B cell (primary cell): ENCODE measurements around the gene CYP2S1. TPM values are rescaled to one million over a fixed set of nuclear protein-coding genes. Genes with fewer than 3 reads are reported as not detected.
"Not testable (repeated sequence)": the region's sequence is repeated elsewhere in the genome, so short reads cannot be mapped to it uniquely, and the experiment has no call there.

ENCODE experiments used
- ATAC-seq: fragments of 200-7000 bp; cut with Tn5 transposase; one replicate; pipeline ENCODE4 v1.10.0; 2021; ENCODE audit warnings: low read depth, mild to moderate bottlenecking, moderate number of reproducible peaks, moderate library complexity
- CTCF ChIA-PET: fragments of 350-600 bp; sonication (Branson Sonifier 250); formaldehyde crosslinking; loops from one replicate; lab custom pipeline; 2021; ENCODE audit warnings: antibody characterized with exemption, inconsistent platforms; lab: Charles Lee
- POLR2A ChIA-PET: fragments of 350-600 bp; sonication (Branson Sonifier 250); formaldehyde crosslinking; loops from one replicate; lab custom pipeline; 2021; ENCODE audit warnings: antibody characterized with exemption; lab: Charles Lee
- DNase-seq: peaks from one replicate; pipeline ENCODE4 v3.0.0; 2013
- H2AFZ ChIP-seq: 2 replicates; pipeline ENCODE4 v1.6.1; 2012; ENCODE audit warnings: mild to moderate bottlenecking, low read depth, low read length; ENCODE audit not compliant: insufficient read depth, poor library complexity, severe bottlenecking
- H3K27ac ChIP-seq, 2 donors: 1 replicate in 1 of 2; 2 replicates in 1 of 2; pipeline ENCODE4 v1.5.1; 2012 to 2013; ENCODE audit warnings: low read length in 2 of 2, mild to moderate bottlenecking in 2 of 2, moderate library complexity in 1 of 2
- H3K27me3 ChIP-seq, 4 experiments: fragments of 200-600 bp in 1 of 4; sonication (generic) in 1 of 4; replicated peaks in 1 of 4; 1 replicate in 2 of 4; 2 replicates in 2 of 4; pipeline versions ENCODE4 v1.6.1 to v1.7.0; 2013 to 2016; ENCODE audit warnings: low read length in 3 of 4, mild to moderate bottlenecking in 2 of 4, mixed read lengths in 1 of 4, moderate library complexity in 1 of 4; ENCODE audit not compliant: insufficient read depth in 4 of 4, control insufficient read depth in 3 of 4; ENCODE audit errors: control extremely low read depth in 1 of 4
- H3K36me3 ChIP-seq, 2 experiments: replicated peaks in 1 of 2; 1 replicate in 1 of 2; 2 replicates in 1 of 2; pipeline versions ENCODE4 v1.6.1 to v1.7.1; 2013; ENCODE audit warnings: low read length in 1 of 2; ENCODE audit not compliant: insufficient read depth in 2 of 2, control insufficient read depth in 1 of 2; ENCODE audit errors: control extremely low read depth in 1 of 2, extremely low read depth in 1 of 2
- H3K4me1 ChIP-seq, 2 donors: fragments of 200-600 bp in 1 of 2; sonication (generic) in 1 of 2; 1 replicate in 1 of 2; 2 replicates in 1 of 2; pipeline versions ENCODE4 v1.5.1 to v1.6.1; 2013 to 2017; ENCODE audit warnings: low read length in 2 of 2; ENCODE audit not compliant: control insufficient read depth in 2 of 2, insufficient read depth in 2 of 2
- H3K4me2 ChIP-seq: replicated peaks from 2 replicates; pipeline ENCODE3; 2012; ENCODE audit warnings: mild to moderate bottlenecking, low read depth, low read length; ENCODE audit not compliant: poor library complexity, severe bottlenecking
- H3K4me3 ChIP-seq, 5 experiments: fragments of 200-600 bp in 1 of 5; sonication (generic) in 1 of 5; 1 replicate in 3 of 5; 2 replicates in 2 of 5; pipeline versions ENCODE4 v1.5.1 to v1.7.0; 2011 to 2016; ENCODE audit warnings: low read length in 4 of 5, mild to moderate bottlenecking in 4 of 5, low read depth in 2 of 5, control low read depth in 1 of 5, moderate library complexity in 1 of 5; ENCODE audit not compliant: insufficient read depth in 1 of 5; ENCODE audit errors: control extremely low read depth in 1 of 5, extremely low read depth in 1 of 5
- H3K79me2 ChIP-seq: fragments of 200-600 bp; sonication (generic); one replicate; pipeline ENCODE4 v1.6.0; 2016; ENCODE audit warnings: low read length; ENCODE audit not compliant: control insufficient read depth, insufficient read depth
- H3K9ac ChIP-seq: fragments of 200-600 bp; sonication (generic); 2 replicates; pipeline ENCODE4 v1.6.1; 2017; ENCODE audit warnings: mild to moderate bottlenecking, low read length, moderate library complexity
- H3K9me3 ChIP-seq, 3 donors: one replicate each; pipeline versions ENCODE4 v1.6.1 to v1.7.1; 2013; ENCODE audit warnings: low read length in 2 of 3; ENCODE audit not compliant: control insufficient read depth in 2 of 3, insufficient read depth in 1 of 3; ENCODE audit errors: control extremely low read depth in 1 of 3
- H4K20me1 ChIP-seq: 2 replicates; pipeline ENCODE4 v1.6.0; 2012; ENCODE audit warnings: mild to moderate bottlenecking, low read length; ENCODE audit not compliant: insufficient read depth, control insufficient read depth, poor library complexity, severe bottlenecking
- H3K27ac Mint-ChIP-seq: one replicate; pipeline ENCODE4 v1.8.0; 2021; ENCODE audit warnings: mixed read lengths
- H3K27me3 Mint-ChIP-seq: one replicate; pipeline ENCODE4 v1.8.0; 2021; ENCODE audit warnings: mixed read lengths
- H3K4me1 Mint-ChIP-seq: one replicate; pipeline ENCODE4 v1.8.0; 2021; ENCODE audit warnings: mixed read lengths
- H3K4me3 Mint-ChIP-seq: one replicate; pipeline ENCODE4 v1.8.0; 2021; ENCODE audit warnings: mixed read lengths
- H3K9me3 Mint-ChIP-seq: one replicate; pipeline ENCODE4 v1.8.0; 2022; ENCODE audit warnings: mixed read lengths; ENCODE audit not compliant: insufficient read depth
- EZH2 ChIP-seq: IDR thresholded peaks from 2 replicates; pipeline ENCODE4 v1.6.1; 2012; ENCODE audit warnings: borderline replicate concordance, low read depth, mild to moderate bottlenecking, moderate library complexity, low read length; ENCODE audit not compliant: insufficient read depth, poor library complexity, severe bottlenecking
- WGBS: methylation state at CpG from one replicate; pipeline ENCODE4 v1.1.5; 2013; ENCODE audit warnings: missing lambda C conversion rate; ENCODE audit not compliant: insufficient coverage; 5-methylcytosine and 5-hydroxymethylcytosine counted together
- intact Hi-C: fragments of 100-400 bp; cut with micrococcal nuclease; formaldehyde crosslinking; loops from one replicate; pipeline ENCODE4 v1.10.0; 2022
- polyA plus RNA-seq: library from polyadenylated mRNA; depleted of rRNA; stranded (reverse); fragments of >200 nt; gene quantifications from 2 replicates; pipeline ENCODE4 v1.2.3, GENCODE V29; 2012
- total RNA-seq, 2 donors: library from RNA; stranded (reverse); fragments of 120-200 nt in 1 of 2; gene quantifications; 1 replicate in 1 of 2; 2 replicates in 1 of 2; pipeline versions ENCODE4 v1.2.3 to v1.2.4, GENCODE V29; 2013 to 2022
- TF ChIP-seq, protein P1 (sequence below): fragments of 200-600 bp; IDR thresholded peaks from one replicate; pipeline ENCODE4 v1.8.0; 2022; ENCODE audit warnings: antibody characterized with exemption, mild to moderate bottlenecking

CYP2S1 gene
- total and polyA plus RNA-seq, 2 donors (not counting 1 experiment from before 2014, with no cell fraction given), result 0.09 TPM; not detected in 1

DNA sequence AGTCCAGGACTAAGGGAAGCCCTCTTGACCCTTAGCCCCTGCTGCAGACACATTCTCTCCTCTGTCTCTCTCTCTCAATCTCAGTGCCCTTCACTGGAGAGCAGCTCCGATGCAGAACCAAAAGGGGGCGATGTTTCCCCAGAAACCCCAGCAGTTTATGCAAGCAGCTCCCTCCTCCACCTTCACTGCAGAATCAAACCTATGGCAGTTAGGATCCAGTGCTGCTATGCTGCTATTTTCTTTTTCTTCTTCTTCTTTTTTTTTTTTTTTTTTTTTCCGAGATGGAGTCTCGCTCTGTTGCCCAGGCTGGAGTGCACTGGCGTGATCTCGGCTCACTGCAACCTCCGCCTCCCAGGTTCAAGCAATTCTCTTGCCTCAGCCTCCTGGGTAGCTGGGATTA lies 11.3 kb downstream of the CYP2S1 start:
- not testable (repeated sequence) for H3K9ac ChIP-seq, H3K79me2 ChIP-seq, H2AFZ ChIP-seq, H3K4me2 ChIP-seq, H3K4me3 Mint-ChIP-seq, H3K4me1 Mint-ChIP-seq, H3K27me3 Mint-ChIP-seq, H3K36me3 ChIP-seq, H3K27me3 ChIP-seq, H3K27ac ChIP-seq, H3K4me1 ChIP-seq, H3K27ac Mint-ChIP-seq, H3K4me3 ChIP-seq, H3K9me3 ChIP-seq, H4K20me1 ChIP-seq, H3K9me3 Mint-ChIP-seq
- CTCF ChIA-PET, result interaction anchor here (0.6 to 7.5 kb wide), 28 partner anchors 55 to 1558 kb away, joined by 3 to 89 read pairs (median 4); partner anchors contain the start of genes B9D2, HNRNPUL1 and TGFB1
- intact Hi-C loops, result loop anchor here (5.0 kb wide), 1 partner anchor 393 kb away; no protein-coding TSS in a partner anchor
- TF ChIP-seq, protein P1, sequence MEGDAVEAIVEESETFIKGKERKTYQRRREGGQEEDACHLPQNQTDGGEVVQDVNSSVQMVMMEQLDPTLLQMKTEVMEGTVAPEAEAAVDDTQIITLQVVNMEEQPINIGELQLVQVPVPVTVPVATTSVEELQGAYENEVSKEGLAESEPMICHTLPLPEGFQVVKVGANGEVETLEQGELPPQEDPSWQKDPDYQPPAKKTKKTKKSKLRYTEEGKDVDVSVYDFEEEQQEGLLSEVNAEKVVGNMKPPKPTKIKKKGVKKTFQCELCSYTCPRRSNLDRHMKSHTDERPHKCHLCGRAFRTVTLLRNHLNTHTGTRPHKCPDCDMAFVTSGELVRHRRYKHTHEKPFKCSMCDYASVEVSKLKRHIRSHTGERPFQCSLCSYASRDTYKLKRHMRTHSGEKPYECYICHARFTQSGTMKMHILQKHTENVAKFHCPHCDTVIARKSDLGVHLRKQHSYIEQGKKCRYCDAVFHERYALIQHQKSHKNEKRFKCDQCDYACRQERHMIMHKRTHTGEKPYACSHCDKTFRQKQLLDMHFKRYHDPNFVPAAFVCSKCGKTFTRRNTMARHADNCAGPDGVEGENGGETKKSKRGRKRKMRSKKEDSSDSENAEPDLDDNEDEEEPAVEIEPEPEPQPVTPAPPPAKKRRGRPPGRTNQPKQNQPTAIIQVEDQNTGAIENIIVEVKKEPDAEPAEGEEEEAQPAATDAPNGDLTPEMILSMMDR, result peak; percentile 77
- WGBS, result 0% methylated on average over 2 of the region's 7 CpGs
- DNase-seq (peak; percentile 86), ATAC-seq (peak; percentile 95)
- POLR2A ChIA-PET, result interaction anchor here (0.5 to 1.6 kb wide), 9 partner anchors 58 to 777 kb away, joined by 4 to 19 read pairs (median 5); partner anchors contain the start of gene HNRNPUL1

GRCh38 chr19:41205995-41206394 lies 13.0 kb downstream of the CYP2S1 start:
- ChIA-PET POLR2A (no interaction called here), CTCF (interaction anchor here (0.6 to 7.5 kb wide), 5 partner anchors 53 to 146 kb away, joined by 3 to 89 read pairs (median 18); partner anchors contain the start of gene HNRNPUL1)
- no peaks in the 10 kb centered on the region for H3K27me3 ChIP-seq
- no peak for ATAC-seq
- H4K20me1 ChIP-seq, result no peaks in the 10 kb centered on the region
- H3K4me2 ChIP-seq, result no peak overlapping the region
- H3K79me2 ChIP-seq, result no peaks in the 10 kb centered on the region
- H3K9ac ChIP-seq, result no peak overlapping the region
- H3K9me3 Mint-ChIP-seq, result no peaks in the 10 kb centered on the region
- intact Hi-C loops, result no loop called here
- H3K4me3 Mint-ChIP-seq, result no peak overlapping the region
- H3K4me1 ChIP-seq, result no peaks in the 10 kb centered on the region
- WGBS, result 60% methylated on average over 9 of the region's 10 CpGs
- TF ChIP-seq, protein P1, result no peak
- TF ChIP-seq EZH2, result no peak
- H3K27ac ChIP-seq, result no peak overlapping the region
- H3K36me3 ChIP-seq, result no peaks in the 10 kb centered on the region
- DNase-seq, result no peak
- no peaks in the 10 kb centered on the region for H3K4me1 Mint-ChIP-seq
- no peaks in the 10 kb centered on the region for H3K9me3 ChIP-seq
- no peak overlapping the region for H3K4me3 ChIP-seq
- H2AFZ ChIP-seq, result no peak overlapping the region
- H3K27me3 Mint-ChIP-seq, result no peaks in the 10 kb centered on the region
- H3K27ac Mint-ChIP-seq, result no peak overlapping the region
